ENCODE measurements around the gene SLC29A4.
"Not testable (repeated sequence)": the region's sequence is repeated elsewhere in the genome, so short reads cannot be mapped to it uniquely, and the experiment has no call there.

DNA sequence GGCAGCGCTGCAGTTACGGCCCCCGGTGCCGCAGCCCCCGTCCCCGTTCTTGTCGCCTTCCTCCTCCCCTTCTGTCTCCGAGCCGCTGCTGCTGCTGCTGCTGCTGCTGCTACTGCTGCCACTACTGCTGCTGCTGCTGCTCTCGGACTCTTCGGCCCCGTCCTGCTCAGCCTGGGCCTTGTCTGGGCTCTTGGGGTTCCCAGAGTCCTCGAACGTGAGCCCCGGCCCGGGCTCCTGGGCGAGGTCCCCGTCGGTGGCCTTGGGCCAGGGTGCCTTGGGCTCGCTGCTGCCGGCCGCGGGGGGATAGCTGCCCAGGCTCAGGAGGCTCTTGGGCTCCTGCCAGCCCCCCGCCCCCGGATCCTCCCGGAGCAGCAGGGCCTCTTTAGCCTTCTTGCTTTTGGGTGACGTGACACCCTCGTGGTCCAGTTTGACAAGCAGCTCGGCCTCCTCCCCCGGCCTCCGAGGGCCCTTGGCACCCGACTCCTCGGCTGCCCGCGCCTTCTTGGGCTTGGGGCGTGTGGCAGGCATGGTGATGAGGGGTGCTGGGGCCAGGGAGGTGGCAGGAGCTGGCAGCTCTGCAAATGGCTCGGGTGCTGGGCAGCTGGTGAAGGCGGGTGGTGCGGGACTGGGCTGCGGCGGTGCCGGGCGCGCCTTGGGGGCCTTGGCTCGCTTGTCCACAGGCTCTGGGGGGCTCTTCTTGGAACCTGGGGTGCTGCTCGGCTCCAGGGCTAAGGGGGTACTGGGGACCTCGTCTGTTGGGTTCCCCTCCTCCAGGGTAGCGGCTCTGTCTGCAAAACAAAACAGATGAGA, 30.5 kb downstream of the SLC29A4 start:
- TF ChIP-seq, protein P1, sequence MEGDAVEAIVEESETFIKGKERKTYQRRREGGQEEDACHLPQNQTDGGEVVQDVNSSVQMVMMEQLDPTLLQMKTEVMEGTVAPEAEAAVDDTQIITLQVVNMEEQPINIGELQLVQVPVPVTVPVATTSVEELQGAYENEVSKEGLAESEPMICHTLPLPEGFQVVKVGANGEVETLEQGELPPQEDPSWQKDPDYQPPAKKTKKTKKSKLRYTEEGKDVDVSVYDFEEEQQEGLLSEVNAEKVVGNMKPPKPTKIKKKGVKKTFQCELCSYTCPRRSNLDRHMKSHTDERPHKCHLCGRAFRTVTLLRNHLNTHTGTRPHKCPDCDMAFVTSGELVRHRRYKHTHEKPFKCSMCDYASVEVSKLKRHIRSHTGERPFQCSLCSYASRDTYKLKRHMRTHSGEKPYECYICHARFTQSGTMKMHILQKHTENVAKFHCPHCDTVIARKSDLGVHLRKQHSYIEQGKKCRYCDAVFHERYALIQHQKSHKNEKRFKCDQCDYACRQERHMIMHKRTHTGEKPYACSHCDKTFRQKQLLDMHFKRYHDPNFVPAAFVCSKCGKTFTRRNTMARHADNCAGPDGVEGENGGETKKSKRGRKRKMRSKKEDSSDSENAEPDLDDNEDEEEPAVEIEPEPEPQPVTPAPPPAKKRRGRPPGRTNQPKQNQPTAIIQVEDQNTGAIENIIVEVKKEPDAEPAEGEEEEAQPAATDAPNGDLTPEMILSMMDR (conservative IDR thresholded peaks at IDR 0.05; ENCODE audit: low read length), result not testable (repeated sequence)
- not testable (repeated sequence) for TF ChIP-seq EZH2phosphoT487 (IDR thresholded peaks at IDR 0.05; ENCODE audit: borderline replicate concordance, low read depth, low read length)

Data from OCI-LY7 (cell line).